Activated CD8-positive, alpha-beta memory T cell treated with anti-CD3 and anti-CD28 coated beads, Interleukin-2, amount 50 U/mL, for 48 hours (primary cell): ENCODE data around the gene MACROD2.
"Not testable (repeated sequence)": the region's sequence is repeated elsewhere in the genome, so short reads cannot be mapped to it uniquely, and the experiment has no call there.

Experiments used
- DNase-seq: peaks from one replicate; pipeline ENCODE4 v3.0.0-alpha.2; 2020

Gene MACROD2

GRCh38 chr20:15515691-15516090 lies 1520.4 kb downstream of the MACROD2 start:
- no peak for DNase-seq

- no peak for DNase-seq
These were observed 1525.7 kb downstream of the MACROD2 start for GRCh38 chr20:15520930-15521524.

GRCh38 chr20:15523400-15523799 lies 1528.1 kb downstream of the MACROD2 start:
- DNase-seq, result no peak

GRCh38 chr20:15528391-15529111 lies 1533.2 kb downstream of the MACROD2 start:
- DNase-seq, result no peak

GRCh38 chr20:15535863-15536262 lies 1540.5 kb downstream of the MACROD2 start:
- DNase-seq, result no peak

- DNase-seq, result not testable (repeated sequence)
These were observed 1541.9 kb downstream of the MACROD2 start for GRCh38 chr20:15537200-15537599.

- DNase-seq, result no peak
These were observed 1547.3 kb downstream of the MACROD2 start for GRCh38 chr20:15542655-15543054.

GRCh38 chr20:15544742-15545141 lies 1549.4 kb downstream of the MACROD2 start:
- no peak for DNase-seq

GRCh38 chr20:15546525-15547023 lies 1551.3 kb downstream of the MACROD2 start:
- DNase-seq, result no peak

- DNase-seq, result no peak
These were observed 1551.8 kb downstream of the MACROD2 start for GRCh38 chr20:15547119-15547518.

GRCh38 chr20:15550116-15550870 lies 1555.0 kb downstream of the MACROD2 start:
- DNase-seq, result no peak

GRCh38 chr20:15555913-15556312 lies 1560.6 kb downstream of the MACROD2 start:
- no peak for DNase-seq

GRCh38 chr20:15556869-15557268 lies 1561.6 kb downstream of the MACROD2 start:
- DNase-seq, result no peak

- DNase-seq, result no peak
These were observed 1565.8 kb downstream of the MACROD2 start for GRCh38 chr20:15561070-15561569.

GRCh38 chr20:15561707-15562404 lies 1566.5 kb downstream of the MACROD2 start:
- DNase-seq, result no peak

- DNase-seq, result no peak
These were observed 1568.5 kb downstream of the MACROD2 start for GRCh38 chr20:15563836-15564235.

- DNase-seq, result no peak
These were observed 1569.7 kb downstream of the MACROD2 start for GRCh38 chr20:15564981-15565380.

- no peak for DNase-seq
These were observed 1570.5 kb downstream of the MACROD2 start for GRCh38 chr20:15565786-15566185.

GRCh38 chr20:15567219-15567618 lies 1571.9 kb downstream of the MACROD2 start:
- no peak for DNase-seq

- no peak for DNase-seq
These were observed 1574.8 kb downstream of the MACROD2 start for GRCh38 chr20:15570156-15570555.

GRCh38 chr20:15571056-15571455 lies 1575.7 kb downstream of the MACROD2 start:
- no peak for DNase-seq

GRCh38 chr20:15575255-15575654 lies 1579.9 kb downstream of the MACROD2 start:
- no peak for DNase-seq

- no peak for DNase-seq
These were observed 1581.1 kb downstream of the MACROD2 start for GRCh38 chr20:15576411-15576810.
